SIG-M5 treated with dmso at 0.1 percent for 504 hours (cell line): ENCODE data around the gene CXorf66.
"Not testable (repeated sequence)": the region's sequence is repeated elsewhere in the genome, so short reads cannot be mapped to it uniquely, and the experiment has no call there.

Source experiments
- DNase-seq: peaks from one replicate; lab custom pipeline; 2025; ENCODE audit not compliant: unreplicated experiment; lab: John Stamatoyannopoulos, UW

CXorf66 gene

GRCh38 chrX:139965421-139965820 is at the start of gene CXorf66:
TSS of gene CXorf66 (minus strand) at chrX:139965521. CDS start at chrX:139965496, 25 bp downstream.
- no peak for DNase-seq

- DNase-seq, result no peak
Measured at GRCh38 chrX:139982856-139983255, 17.5 kb upstream of the CXorf66 start.

DNA sequence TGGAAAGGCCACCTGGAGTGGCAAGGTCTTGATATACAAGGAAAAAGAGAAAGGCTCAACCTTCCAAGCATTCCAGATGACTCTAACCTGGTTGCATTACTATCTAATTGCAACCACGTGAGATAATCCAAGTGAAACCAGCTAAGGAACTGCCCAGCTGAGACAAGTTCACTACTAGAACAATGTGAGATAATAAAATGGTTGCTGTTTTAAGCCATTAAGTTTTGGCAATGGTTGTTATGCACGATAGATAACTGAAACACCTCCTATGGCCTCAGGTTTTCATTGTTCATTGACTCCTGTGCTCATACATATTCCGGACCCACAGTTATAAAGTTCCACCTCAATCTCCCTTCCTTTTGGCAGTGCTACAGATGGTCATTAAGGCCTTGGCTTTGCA is 9.2 kb upstream of the CXorf66 start:
- DNase-seq, result no peak

DNA sequence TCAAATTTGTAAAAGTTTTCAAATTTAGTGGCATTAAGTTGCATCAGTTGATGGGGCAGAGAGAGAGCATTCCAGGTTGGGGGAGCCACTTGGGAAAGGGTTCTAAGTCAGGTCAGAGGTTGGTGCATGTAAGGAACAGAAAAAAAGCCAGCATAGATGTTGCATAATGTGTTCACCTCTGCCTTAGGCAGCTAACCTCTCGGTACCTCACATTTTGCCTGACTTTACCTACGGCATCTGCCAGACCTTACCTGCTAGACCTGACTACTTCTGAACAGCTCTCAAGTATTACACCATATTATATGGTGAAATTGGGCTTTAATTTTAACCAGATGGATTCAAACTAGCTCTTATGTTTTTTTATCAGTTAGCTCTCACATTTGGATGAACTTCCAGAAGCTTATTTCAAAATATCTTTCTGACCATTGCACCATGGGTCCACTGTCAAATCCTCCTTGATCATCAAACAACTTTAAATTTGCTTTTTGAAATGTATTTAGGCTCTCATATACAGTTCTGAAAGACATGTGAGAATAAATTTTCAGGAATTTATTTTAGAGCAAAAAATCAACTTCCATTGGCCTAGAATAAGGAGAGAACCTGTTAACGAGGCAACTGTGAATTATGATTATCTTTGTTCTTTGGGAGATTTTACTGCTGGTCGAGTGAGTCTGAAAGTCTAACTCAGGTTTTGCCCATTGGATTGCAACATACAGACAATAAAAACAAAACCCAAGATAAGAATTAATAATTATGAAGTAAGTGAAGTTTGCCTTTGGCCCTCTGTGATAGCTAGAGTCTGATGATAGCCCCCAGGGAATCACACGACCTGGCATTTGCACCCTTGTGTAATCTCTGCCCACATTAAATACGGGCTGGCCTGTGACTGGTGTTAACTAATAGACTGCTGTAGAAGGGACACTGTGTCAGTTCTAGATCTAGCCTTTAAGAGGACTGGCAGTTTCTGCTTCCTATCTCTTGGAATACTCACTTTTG is 7.6 kb upstream of the CXorf66 start:
- no peak for DNase-seq

GRCh38 chrX:139972113-139972512 is 6.8 kb upstream of the CXorf66 start:
- no peak for DNase-seq

DNA sequence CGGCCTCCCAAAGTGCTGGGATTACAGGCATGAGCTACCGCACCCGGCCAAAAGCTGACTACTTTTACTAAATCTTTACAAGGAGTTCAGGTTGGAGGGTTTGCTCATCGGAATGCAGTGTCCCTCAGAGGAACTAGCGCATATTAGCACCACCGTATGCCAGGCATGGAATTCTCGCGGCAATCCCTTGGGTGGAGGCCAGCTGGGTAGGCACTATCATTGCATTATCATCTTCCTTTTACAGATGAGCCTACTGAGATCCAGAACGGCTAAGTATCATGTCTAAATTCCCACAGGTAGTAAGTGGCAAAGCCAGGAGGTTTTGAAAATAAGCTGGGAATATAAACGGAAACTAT is 6.1 kb upstream of the CXorf66 start:
- DNase-seq, result no peak

- no peak for DNase-seq
Measured at GRCh38 chrX:139969286-139969685, 4.0 kb upstream of the CXorf66 start.

- DNase-seq, result no peak
Measured at GRCh38 chrX:139967750-139968149, 2.4 kb upstream of the CXorf66 start.

DNA sequence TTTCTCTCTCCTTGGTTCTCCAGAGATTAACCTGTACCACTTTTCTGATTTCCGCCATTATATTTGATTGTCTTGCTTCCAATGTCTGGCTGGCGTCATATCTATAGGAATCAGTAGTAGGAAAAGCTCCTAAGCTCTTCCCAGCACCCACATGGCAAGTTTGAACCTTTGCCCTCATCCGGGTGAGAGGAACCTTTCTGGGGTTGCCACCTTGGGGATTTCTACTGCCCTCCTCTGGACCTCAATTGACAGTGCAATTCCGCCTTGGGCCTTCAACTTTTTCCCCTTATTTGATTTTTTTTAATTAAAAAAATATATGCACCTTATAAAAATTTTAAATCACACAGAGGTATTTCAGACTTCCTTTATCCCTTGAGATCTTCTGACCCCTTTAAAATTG is 2.0 kb upstream of the CXorf66 start:
- DNase-seq, result peak; percentile 4

DNA sequence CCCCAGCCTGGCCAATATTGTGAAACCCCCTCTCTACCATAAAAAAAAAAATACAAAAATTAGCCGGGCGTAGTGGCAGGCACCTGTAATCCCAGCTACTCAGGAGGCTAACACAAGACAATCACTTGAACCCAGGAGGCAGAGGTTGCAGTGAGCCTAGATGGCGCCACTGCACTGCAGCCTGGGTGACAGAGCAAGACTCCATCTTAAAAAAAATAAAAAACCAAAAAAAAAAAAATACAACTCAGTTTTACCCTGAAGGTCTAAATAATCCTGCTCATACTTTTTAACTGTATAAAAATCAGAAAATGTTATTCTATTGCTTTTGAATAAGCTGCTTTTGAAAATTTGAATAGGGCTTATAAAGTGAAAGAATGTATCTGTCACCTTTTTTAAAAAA is 838 bp upstream of the CXorf66 start:
- DNase-seq, result not testable (repeated sequence)

- not testable (repeated sequence) for DNase-seq
Measured at GRCh38 chrX:139961091-139961490, 4.2 kb downstream of the CXorf66 start.

DNA sequence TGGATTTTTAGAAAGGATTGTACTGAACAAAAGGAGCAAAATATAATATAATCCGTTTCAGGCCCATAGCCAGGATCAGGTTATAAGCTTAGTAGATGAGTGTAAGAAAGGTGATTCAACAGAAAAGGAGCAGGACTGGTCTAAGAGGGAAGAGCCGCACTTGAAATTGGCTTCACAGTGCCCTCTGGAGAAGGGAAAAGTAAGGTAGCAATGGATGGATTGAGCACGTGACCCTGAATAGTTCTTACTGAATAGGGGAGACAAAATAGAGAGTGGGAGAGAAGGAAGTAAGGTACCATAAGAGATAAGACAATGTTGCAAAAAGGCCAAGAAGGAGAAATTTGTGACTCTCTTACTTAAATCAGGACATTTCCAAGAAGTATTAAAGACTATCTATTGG is 15.6 kb downstream of the CXorf66 start:
- DNase-seq, result no peak

GRCh38 chrX:139945075-139945474 is 20.2 kb downstream of the CXorf66 start:
- DNase-seq, result no peak

- peak; percentile 17 for DNase-seq
Measured at GRCh38 chrX:139936259-139936658, 29.1 kb downstream of the CXorf66 start.

DNA sequence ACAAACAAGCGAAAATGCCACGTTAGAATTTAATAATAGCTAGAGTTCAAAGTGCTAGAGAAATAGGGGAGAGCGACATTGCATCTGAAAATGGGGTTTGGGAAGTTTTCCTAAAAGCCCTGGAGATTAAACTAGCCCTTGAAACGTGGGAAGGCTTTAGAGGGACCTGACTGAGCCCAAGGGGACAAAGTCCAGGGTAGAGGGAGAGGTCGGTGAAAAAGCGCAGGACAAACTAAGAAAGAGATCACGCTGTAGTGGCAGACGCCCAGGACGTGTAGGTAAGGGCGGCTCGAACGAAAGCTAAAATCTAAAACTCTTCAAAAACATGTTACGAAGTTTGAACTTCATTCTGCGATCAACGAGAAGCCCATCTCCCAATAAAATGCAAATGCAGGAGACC is 31.4 kb downstream of the CXorf66 start:
- DNase-seq, result no peak

- peak; percentile 91 for DNase-seq
Measured at GRCh38 chrX:139932901-139933796, 32.2 kb downstream of the CXorf66 start, which contains the start of gene ATP11C. TSS of gene ATP11C (minus strand) at chrX:139933053. CDS start at chrX:139932042, 1,011 bp downstream.

DNA sequence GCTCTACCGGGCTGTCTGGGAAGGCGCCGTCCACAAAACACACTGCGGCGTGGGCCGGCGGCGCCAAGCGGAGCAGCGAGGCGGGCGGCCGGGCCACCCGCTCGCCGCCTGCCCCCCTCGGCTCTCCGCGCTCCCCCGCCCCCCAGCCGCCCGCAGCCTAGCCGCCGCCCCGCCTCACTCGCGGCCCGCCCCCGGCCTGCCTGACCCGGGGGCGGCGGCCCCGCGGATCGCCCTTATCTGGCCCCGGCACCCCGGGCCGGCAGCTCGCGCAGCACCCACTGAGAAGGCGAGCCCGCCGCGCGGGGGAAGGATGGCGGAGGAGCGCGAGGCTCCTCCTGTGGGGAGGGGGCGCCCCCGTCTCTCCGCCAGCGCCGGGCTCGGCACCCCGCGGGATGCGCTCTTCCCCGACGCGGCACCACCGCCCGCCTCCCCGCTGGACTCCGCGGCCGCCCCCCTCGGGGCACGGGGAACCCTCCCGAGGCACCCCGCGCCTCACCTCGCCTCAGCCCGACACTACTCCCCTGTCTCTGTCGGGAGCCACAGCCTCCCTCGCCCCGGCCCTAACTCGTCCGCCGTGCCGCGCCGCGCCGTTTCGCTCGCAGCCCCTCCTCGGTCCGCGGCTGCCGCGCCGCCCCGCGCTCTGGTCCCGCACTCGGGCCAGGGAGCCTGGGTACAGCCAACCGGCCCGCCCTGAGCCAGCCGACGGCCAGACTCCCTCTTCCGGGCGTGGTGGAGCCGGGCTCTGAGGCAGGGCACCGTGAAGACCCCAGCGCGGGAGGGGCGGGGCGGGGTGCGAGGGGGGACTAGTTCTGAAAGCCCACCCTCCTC is 33.0 kb downstream of the CXorf66 start:
- peak; percentile 54 for DNase-seq

- DNase-seq, result no peak
Measured at GRCh38 chrX:139931646-139932072, 33.7 kb downstream of the CXorf66 start.

DNA sequence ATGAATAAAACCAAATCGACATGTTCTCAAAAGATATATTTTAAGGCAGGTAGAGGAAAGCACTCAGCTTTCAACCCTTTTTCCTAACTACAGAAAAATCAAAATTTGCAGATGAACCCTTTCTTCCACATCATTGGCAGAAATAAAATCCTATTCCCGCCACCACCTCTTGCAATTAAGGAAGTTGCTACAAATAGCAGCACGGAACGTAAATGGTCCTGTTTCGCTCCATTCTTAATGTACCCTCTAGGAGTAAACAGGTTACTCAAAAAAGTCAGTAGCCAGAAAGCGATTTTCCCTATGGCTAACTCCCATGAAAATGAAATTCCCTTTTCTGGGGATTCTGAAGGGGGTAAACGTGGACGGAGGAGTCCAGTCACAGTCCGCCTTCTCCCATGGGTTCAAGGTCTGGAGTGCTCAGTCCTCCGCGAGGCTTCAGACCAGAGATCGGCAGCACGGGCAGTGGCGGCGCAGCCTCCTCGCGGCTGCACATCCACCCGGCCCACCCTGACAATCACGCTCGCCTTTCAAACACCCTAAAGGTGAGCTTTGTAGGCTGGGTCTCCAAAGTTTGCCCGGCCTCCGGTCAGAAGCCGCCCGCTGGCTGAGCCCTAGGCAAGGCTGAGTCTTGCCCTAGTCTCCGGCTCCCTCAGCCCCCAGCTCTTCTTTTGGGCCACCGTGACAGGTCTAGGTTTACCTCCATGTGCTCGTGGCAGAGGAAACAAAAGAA is 34.2 kb downstream of the CXorf66 start:
- no peak for DNase-seq

GRCh38 chrX:139930401-139930800 is 34.9 kb downstream of the CXorf66 start:
- no peak for DNase-seq
